T-helper 17 cell (primary cell): ENCODE measurements around the gene CYP39A1. TPM values are rescaled to one million over a fixed set of nuclear protein-coding genes. Genes with fewer than 3 reads are reported as not detected.
"Not testable (repeated sequence)": the region's sequence is repeated elsewhere in the genome, so short reads cannot be mapped to it uniquely, and the experiment has no call there.

Source experiments
- ATAC-seq: fragments of 150-1000 bp; cut with Tn5 transposase; 2 replicates; pipeline ENCODE4 v1.10.0; 2021; ENCODE audit warnings: mild to moderate bottlenecking, moderate library complexity
- DNase-seq, 3 donors: peaks; one replicate each; pipeline versions ENCODE4 v3.0.0 to v3.0.0-alpha.2; 2020 to 2021
- H3K9me3 ChIP-seq: one replicate; pipeline ENCODE4 v1.7.0; 2013; ENCODE audit warnings: low read length, mild to moderate bottlenecking; ENCODE audit not compliant: control insufficient read depth, poor library complexity, severe bottlenecking
- H3K27ac Mint-ChIP-seq: one replicate; pipeline ENCODE4 v1.8.0; 2022; ENCODE audit warnings: mild to moderate bottlenecking, moderate library complexity, mixed read lengths
- H3K27me3 Mint-ChIP-seq: one replicate; pipeline ENCODE4 v1.8.0; 2022; ENCODE audit warnings: mixed read lengths
- H3K36me3 Mint-ChIP-seq: one replicate; pipeline ENCODE4 v1.8.0; 2022; ENCODE audit warnings: low read depth, mixed read lengths
- H3K4me1 Mint-ChIP-seq: one replicate; pipeline ENCODE4 v1.8.0; 2022; ENCODE audit warnings: mild to moderate bottlenecking, mixed read lengths
- H3K4me3 Mint-ChIP-seq: one replicate; pipeline ENCODE4 v1.8.0; 2022; ENCODE audit warnings: mild to moderate bottlenecking, moderate library complexity, mixed read lengths
- total RNA-seq, 4 donors: library from RNA in 2 of 4; stranded (reverse) in 2 of 4; gene quantifications; one replicate each; pipeline ENCODE4 v1.2.3 and lab custom pipeline; 2022 to 2026

CYP39A1 gene
- total RNA-seq, 2 donors from 2014 or later: not detected

GRCh38 chr6:46667377-46667776, 14.8 kb upstream of the CYP39A1 start:
- ATAC-seq (no peak), DNase-seq (no peak)
- H3K4me1 Mint-ChIP-seq: no peaks in the 10 kb centered on the region
- H3K27ac Mint-ChIP-seq: no peak overlapping the region
- H3K4me3 Mint-ChIP-seq: no peak overlapping the region
- no peaks in the 10 kb centered on the region for H3K36me3 Mint-ChIP-seq
- H3K27me3 Mint-ChIP-seq: peaks cover 4% of the 10 kb centered on the region
- no peaks in the 10 kb centered on the region for H3K9me3 ChIP-seq

DNA sequence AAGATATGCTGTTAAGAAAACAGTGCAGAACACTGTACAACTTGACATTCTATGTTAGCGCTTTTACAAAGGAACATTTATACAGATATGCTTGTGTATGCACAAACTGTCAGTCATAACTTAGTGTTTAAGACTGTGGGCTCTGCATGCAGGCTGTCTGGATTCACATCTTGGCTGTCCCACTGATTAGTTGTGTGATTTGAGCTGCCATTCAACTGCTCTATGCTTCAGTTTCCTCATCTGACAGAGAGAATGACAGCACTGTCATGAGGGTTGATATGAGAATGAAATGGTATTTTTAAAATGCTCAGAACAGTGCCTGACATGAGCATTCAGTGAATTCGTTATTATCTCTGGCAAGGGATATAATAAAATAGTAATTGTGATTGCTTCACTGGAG, 8.9 kb upstream of the CYP39A1 start:
- Mint-ChIP-seq H3K4me3 (no peak overlapping the region), H3K36me3 (no peaks in the 10 kb centered on the region), H3K27me3 (peaks cover 7% of the 10 kb centered on the region), H3K27ac (no peak overlapping the region), H3K4me1 (no peaks in the 10 kb centered on the region)
- no peak for DNase-seq
- H3K9me3 ChIP-seq: no peaks in the 10 kb centered on the region
- ATAC-seq: no peak

- no peak for DNase-seq
- peaks cover 8% of the 10 kb centered on the region for H3K4me1 Mint-ChIP-seq
- H3K4me3 Mint-ChIP-seq: no peak overlapping the region
- no peak for ATAC-seq
- peaks cover 36% of the 10 kb centered on the region for H3K27me3 Mint-ChIP-seq
- no peaks in the 10 kb centered on the region for H3K9me3 ChIP-seq
- no peak overlapping the region for H3K27ac Mint-ChIP-seq
- H3K36me3 Mint-ChIP-seq: peaks cover under 1% of the 10 kb centered on the region
Measured at GRCh38 chr6:46657642-46658041, 5.0 kb upstream of the CYP39A1 start.

DNA sequence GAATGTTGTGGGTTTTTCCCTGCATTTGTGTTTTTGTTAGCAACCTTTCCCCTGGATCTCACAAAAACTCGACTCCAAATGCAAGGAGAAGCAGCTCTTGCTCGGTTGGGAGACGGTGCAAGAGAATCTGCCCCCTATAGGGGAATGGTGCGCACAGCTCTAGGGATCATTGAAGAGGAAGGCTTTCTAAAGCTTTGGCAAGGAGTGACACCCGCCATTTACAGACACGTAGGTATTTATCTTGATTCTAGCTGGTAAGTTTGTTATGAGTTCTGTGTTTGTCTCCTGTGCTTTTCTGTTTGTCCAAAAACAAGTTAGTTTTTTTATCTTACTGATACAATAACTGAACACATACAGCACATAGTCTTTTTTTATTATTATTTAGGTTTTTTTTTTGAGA, 3.2 kb upstream of the CYP39A1 start:
- H3K27me3 Mint-ChIP-seq: peaks cover 48% of the 10 kb centered on the region
- no peaks in the 10 kb centered on the region for H3K9me3 ChIP-seq

GRCh38 chr6:46653439-46654195, 999 bp upstream of the CYP39A1 start:
- peaks cover 5% of the 10 kb centered on the region for H3K36me3 Mint-ChIP-seq
- ATAC-seq (no peak), DNase-seq (no peak)
- H3K27me3 Mint-ChIP-seq: peaks cover 54% of the 10 kb centered on the region
- H3K4me1 Mint-ChIP-seq: peaks cover 13% of the 10 kb centered on the region
- H3K27ac Mint-ChIP-seq: no peak overlapping the region
- no peaks in the 10 kb centered on the region for H3K9me3 ChIP-seq
- H3K4me3 Mint-ChIP-seq: peak overlapping the region; percentile 93

More for the DNA sequence above, 3.2 kb upstream of the CYP39A1 start:
- no peak for DNase-seq
- Mint-ChIP-seq H3K4me1 (peaks cover 13% of the 10 kb centered on the region), H3K4me3 (no peak overlapping the region), H3K27ac (no peak overlapping the region), H3K36me3 (peaks cover 3% of the 10 kb centered on the region)
- no peak for ATAC-seq

GRCh38 chr6:46652232-46652602, 401 bp downstream of the CYP39A1 start:
- Mint-ChIP-seq H3K27me3 (peaks cover 50% of the 10 kb centered on the region), H3K36me3 (peaks cover 5% of the 10 kb centered on the region), H3K4me3 (peak overlapping the region; percentile 93), H3K4me1 (peaks cover 13% of the 10 kb centered on the region), H3K27ac (no peak overlapping the region)
- no peak for ATAC-seq
- DNase-seq: no peak
- no peaks in the 10 kb centered on the region for H3K9me3 ChIP-seq

GRCh38 chr6:46651816-46652215, 802 bp downstream of the CYP39A1 start:
- ATAC-seq: no peak
- DNase-seq: no peak
- H3K36me3 Mint-ChIP-seq: peaks cover 5% of the 10 kb centered on the region
- peaks cover 13% of the 10 kb centered on the region for H3K4me1 Mint-ChIP-seq
- H3K27me3 Mint-ChIP-seq: peaks cover 50% of the 10 kb centered on the region
- no peaks in the 10 kb centered on the region for H3K9me3 ChIP-seq
- no peak overlapping the region for H3K27ac Mint-ChIP-seq
- peak overlapping the region; percentile 93 for H3K4me3 Mint-ChIP-seq

DNA sequence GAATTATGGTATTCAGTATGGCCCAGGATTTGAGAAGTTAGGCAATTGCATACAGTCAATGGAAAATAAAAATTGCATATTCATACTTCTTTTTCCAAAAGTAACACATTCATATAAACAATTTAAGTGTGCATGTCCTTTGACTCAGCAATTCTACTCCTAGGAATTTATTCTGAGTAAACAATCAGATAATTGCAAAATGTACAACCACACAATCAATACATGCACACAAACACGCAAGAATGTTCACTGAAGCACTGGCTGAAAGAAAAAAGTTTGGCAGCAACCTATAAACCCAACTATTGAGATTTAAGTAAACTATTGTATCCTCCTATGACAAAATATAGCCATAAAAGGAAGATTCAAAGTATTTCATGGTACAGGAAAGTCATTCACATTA, 1.6 kb downstream of the CYP39A1 start:
- Mint-ChIP-seq H3K27ac (no peak overlapping the region), H3K36me3 (peaks cover 5% of the 10 kb centered on the region), H3K4me1 (peaks cover 13% of the 10 kb centered on the region), H3K4me3 (no peak overlapping the region), H3K27me3 (peaks cover 50% of the 10 kb centered on the region)
- ATAC-seq (no peak), DNase-seq (no peak)
- no peaks in the 10 kb centered on the region for H3K9me3 ChIP-seq

- Mint-ChIP-seq H3K4me1 (peaks cover 13% of the 10 kb centered on the region), H3K27me3 (peaks cover 33% of the 10 kb centered on the region), H3K4me3 (no peak overlapping the region), H3K27ac (no peak overlapping the region), H3K36me3 (peaks cover 5% of the 10 kb centered on the region)
- DNase-seq (no peak), ATAC-seq (no peak)
- no peaks in the 10 kb centered on the region for H3K9me3 ChIP-seq
Measured at GRCh38 chr6:46648869-46649492, 3.6 kb downstream of the CYP39A1 start.

DNA sequence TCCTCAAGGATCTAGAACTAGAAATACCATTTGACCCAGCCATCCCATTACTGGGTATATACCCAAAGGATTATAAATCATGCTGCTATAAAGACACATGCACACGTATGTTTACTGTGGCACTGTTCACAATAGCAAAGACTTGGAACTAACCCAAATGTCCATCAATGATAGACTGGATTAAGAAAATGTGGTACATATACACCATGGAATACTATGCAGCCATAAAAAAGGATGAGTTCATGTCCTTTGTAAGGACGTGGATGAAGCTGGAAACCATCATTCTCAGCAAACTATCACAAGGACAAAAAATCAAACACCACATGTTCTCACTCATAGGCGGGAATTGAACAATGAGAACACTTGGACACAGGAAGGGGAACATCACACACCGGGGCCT, 4.5 kb downstream of the CYP39A1 start:
- H3K27ac Mint-ChIP-seq, H3K4me3 Mint-ChIP-seq, H3K9me3 ChIP-seq, DNase-seq, H3K4me1 Mint-ChIP-seq, H3K36me3 Mint-ChIP-seq, ATAC-seq: not testable (repeated sequence)
- H3K27me3 Mint-ChIP-seq: peaks cover 25% of the 10 kb centered on the region

GRCh38 chr6:46645265-46645664, 7.4 kb downstream of the CYP39A1 start:
- peaks cover 6% of the 10 kb centered on the region for H3K27me3 Mint-ChIP-seq
- H3K27ac Mint-ChIP-seq: no peak overlapping the region
- ATAC-seq (no peak), DNase-seq (no peak)
- no peaks in the 10 kb centered on the region for H3K9me3 ChIP-seq
- no peak overlapping the region for H3K4me3 Mint-ChIP-seq
- peaks cover 2% of the 10 kb centered on the region for H3K36me3 Mint-ChIP-seq
- no peaks in the 10 kb centered on the region for H3K4me1 Mint-ChIP-seq

- Mint-ChIP-seq H3K4me1 (no peaks in the 10 kb centered on the region), H3K27me3 (peaks cover 13% of the 10 kb centered on the region), H3K36me3 (no peaks in the 10 kb centered on the region), H3K4me3 (no peak overlapping the region), H3K27ac (no peak overlapping the region)
- DNase-seq (no peak), ATAC-seq (no peak)
- H3K9me3 ChIP-seq: no peaks in the 10 kb centered on the region
Measured at GRCh38 chr6:46642928-46643751, 9.5 kb downstream of the CYP39A1 start.

DNA sequence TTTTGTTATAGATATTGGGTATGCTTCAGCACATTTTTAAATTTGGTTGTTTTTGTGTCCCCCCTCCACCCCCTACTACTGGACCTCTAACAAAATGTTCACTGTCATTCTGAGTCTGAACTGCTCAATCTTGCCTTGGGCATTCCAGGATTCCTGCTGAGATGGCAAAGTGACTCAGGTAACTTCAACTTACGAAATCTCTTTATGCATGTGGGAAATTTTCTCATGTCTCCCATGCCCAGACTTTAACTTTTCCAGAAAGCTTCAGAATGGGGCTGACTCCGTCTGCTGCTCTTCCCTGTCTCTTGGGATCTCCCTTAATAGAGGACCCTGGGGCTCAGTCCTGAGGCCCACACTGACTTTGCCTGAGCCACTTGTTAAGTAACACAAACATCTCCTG, 14.0 kb downstream of the CYP39A1 start:
- H3K9me3 ChIP-seq: no peaks in the 10 kb centered on the region
- Mint-ChIP-seq H3K27me3 (peaks cover 26% of the 10 kb centered on the region), H3K4me3 (no peak overlapping the region), H3K36me3 (no peaks in the 10 kb centered on the region), H3K4me1 (no peaks in the 10 kb centered on the region), H3K27ac (no peak overlapping the region)
- no peak for DNase-seq
- ATAC-seq: no peak
